Right hindlimb (tissue), 1 donor: ENCODE measurements around the gene ID2.
A peak's percentile ranks its signal among the peaks of the same experiment; 100 is the strongest.

ENCODE experiments used
- DNase-seq: peaks from one replicate; pipeline ENCODE4 v3.0.0-alpha.2; 2018

The ID2 gene

DNA sequence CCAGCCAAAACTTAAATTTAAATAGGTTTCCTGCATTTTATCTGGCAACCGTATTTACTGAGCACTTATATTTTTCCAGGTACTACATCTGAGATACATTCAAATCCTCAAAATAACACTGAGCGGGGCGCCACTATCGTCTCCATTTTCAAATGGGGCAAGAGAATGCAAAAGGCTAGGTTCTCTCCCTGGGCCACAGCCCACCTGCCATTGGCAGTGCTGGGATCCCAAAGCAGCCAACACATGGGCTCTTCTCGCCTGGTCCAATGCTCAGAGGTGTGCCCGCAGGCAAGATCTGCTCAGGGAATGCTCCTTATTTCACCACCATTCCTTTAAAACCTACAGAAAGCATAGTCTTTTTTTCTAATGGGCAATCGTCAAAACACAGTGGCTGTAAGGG lies 11.3 kb upstream of the ID2 start:
- DNase-seq, result no peak

DNA sequence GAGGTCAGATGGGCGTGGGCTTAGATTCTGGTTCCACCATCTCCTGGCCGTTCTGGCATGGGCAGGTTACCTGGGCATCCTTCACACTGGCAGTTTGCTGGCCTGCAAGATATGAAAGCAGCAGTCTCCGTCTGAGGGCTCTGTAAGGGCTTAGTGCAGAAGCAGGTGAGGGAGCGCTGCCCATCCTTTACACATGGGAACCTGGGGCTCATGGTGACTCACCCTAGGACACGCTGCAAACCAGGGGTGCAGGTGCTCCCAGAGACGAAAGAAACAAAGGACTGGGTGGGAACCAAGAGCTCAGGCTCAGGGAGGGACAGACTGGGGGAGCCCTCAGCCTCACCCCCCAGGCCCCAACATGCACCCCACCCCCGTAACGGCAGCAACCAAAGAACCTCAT lies 10.7 kb upstream of the ID2 start:
- DNase-seq, result no peak

DNA sequence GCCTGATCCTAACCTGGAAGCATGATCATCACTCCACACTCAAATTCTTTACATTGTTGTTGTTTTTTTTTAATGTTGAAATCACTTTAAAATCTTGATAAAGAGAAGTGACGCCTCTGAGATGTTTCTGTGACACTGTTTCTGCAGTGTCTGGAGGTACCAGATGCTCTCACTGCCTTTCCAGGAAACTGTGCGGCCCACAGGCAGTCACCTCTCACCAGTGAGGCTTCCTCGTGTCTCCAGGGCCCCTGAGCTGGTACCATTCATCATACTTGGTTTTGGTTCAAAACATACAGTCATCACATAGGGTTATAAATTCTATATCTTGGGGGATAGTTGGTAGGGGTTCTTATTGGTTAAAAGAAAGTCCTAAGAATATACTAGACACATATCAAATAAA lies 10.1 kb upstream of the ID2 start:
- DNase-seq, result no peak

DNA sequence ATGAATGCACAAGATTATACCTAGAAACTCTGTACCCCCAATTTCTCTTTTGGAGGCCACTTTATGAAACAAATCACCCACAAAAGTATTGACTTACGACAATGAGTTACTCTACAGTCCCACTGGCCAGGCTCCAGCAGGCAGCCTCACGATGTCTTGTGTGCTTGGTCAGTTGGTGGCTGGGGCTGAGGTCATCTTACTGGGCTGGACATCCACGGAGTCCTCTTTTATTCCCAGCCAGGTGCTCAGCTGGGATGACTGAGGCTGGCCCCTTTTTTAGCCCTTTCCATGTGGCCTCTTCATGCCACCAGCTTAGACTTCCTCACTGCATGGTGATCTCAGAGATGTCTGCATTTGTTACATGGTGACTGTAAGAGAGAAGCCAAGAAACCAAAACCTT lies 8.9 kb upstream of the ID2 start:
- no peak for DNase-seq

DNA sequence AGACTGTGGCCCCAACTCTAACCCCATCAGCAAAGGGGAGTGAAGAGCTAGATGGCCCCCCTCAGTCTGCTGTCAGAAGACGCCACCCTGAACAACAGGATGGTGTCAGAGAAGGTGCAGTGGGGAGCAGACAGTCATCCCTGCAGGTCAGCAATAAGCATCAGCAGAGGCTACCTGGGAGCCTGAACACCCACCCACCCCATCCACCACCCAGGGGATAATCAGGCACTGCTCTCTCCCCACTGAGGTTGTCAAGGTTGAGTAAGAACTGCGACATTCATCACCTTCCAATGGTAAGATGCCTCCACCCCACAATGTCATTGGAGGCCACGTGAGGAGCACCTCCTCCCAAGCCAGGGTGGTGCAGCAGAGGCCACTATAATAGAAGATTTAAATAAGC lies 8.5 kb upstream of the ID2 start:
- no peak for DNase-seq

DNA sequence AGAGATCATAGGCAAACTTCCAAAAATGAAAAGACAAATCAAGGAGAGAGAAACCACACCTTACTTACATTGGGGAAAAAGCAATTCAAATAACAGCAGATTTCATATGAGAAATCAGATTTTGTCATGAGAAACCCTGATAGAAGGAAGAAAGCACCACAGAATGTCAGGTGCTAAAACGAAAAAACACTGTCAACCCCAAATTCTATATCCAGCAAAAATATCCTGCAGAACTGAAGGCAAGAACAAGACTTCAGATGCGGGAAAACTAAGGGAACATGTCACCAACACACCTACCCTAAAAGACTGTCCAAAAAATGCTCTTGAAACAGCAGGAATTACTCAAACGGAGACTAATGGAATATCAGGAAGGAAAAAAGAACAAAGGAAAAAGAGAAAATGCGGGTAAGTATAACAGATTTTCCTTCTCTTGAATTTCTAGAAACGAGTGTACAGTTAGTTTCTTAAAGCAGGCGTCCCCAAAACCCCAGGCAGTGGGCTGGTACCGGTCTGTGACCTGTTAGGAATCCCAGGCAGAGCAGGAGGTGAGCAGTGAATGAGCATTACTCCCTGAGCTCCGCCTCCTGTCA lies 7.3 kb upstream of the ID2 start:
- no peak for DNase-seq

DNA sequence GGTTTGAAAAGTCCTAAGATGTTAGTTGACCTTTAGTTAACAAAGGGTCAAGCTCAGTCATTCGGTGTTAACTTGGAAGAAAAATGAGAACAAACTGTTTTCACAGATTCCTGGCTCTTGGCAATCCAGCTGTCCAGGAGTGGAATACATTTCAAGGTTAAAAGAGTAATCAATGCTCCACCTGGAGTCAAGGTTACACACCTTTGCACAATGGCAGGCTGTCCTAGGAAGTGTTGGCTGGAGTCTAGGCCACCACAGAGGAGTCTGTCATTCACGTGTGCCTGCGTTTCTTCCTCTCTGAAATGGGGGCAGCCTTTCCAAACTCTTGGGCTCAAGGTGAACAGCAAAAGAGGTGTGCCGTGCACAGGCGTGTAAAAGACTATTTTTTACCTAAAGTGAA lies 6.3 kb upstream of the ID2 start:
- no peak for DNase-seq

DNA sequence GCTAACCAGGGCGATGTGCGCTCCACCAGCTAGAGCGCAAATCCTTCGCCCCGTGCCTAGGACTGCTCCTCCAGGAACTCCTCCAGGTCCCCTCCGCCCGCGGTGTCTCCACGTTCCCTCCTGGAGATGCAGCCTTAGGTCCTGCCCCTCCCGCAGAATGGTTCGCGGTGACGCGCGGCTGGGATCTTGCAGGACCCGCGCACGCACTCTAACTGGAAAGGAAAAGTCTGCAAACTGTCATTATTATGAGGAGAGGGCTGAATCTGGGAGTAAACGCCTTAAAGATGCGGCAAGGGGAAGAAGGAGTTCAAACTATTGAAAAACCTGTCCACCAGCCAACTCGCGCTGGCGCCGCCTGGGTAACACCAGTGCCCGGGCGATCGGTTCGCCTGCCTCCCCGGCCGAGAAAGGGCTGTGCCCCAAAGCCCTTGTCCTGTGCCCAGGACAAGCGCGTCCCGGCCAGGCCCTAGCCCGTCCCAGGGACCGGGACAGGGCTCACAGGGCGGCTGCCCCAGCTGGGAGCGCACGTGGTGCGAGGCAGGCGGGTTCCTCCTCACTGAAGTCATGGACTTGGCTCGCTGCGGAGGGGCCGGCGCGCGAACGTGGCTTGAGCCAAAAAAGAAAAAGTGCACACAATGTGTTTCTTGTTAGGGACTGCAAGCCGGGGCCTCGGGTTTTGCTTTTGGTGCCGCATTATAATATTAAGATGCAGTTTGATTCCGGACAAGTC lies 5.5 kb upstream of the ID2 start:
- peak; percentile 97 for DNase-seq

DNA sequence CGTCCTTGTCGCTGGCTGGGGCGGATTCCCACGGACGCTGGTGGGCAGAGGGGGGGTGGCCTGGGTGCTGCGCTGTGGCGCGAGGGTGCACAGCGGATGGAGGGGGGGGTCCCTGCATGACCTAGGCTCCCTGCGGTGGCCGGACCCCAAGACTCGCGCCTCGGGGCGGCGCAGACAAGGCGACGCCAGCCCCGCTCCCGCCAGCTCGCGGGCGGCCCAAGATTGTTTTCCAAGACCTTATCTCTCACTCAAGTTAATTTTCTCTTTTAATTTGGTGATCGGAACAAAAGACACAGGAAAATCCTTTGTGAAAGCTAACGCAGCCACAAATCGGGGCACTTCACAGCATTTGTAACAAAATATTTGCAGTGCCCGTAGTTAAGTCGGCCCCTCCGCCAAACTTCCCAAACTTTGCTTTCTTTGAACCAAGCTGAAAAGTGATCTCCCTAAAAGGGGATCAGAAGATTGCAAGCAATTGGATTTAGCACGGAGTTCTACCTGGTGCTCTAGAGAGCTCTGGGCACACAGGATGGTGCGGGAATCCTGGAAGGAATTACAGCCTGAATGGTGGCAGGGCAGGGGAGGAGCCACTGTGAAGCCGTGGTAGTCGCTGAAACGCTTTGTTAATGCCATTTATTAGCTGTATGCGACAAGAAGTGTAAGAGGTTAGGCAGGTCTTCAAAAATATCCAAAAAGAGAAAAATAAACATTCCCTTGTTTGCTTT lies 4.8 kb upstream of the ID2 start:
- DNase-seq, result peak; percentile 46

DNA sequence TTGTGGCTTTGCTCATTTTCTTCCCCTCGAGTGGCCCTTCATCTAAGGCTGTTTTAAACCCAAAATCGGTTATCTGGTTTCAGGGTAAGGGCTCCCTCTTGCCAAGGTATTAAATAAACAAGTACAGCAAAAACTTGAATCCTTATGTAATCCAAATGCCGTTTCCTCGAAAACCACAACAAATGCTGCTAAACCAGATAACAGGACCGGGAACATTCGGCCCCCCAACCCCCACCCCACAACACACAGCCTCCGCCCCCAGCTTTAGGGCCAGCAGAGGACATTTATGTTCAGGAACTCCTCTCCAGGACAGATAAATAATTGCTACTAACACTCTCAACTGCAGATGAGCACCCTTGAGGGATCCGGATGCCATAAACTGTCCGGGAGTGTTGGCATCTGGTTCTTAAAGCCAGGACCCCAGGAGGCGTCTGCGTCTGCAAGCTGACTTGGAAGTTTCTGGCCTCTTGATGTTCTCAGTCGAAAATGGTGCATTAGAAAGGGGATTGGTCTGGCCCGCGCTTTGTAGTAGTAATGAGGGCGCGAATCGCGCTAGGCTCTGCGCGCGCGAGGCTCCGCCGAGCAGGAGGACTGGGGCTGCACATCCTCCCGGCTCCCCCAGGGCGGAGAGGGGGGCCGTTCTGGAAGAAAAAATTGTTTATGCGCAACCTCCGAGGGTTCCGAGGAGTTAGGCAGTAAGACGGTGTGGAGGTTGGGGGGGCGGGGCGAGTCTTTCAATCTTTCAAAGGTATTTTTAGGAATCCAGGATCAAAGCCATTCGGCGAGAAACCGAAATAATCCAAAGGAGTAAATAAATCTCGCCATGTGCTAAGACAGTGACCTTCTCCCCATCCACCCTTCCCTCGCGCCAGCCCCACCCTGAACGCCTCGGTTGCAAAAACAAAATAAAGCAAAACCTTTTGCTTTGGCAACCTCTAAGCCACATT lies 3.9 kb upstream of the ID2 start:
- DNase-seq, result peak; percentile 91

DNA sequence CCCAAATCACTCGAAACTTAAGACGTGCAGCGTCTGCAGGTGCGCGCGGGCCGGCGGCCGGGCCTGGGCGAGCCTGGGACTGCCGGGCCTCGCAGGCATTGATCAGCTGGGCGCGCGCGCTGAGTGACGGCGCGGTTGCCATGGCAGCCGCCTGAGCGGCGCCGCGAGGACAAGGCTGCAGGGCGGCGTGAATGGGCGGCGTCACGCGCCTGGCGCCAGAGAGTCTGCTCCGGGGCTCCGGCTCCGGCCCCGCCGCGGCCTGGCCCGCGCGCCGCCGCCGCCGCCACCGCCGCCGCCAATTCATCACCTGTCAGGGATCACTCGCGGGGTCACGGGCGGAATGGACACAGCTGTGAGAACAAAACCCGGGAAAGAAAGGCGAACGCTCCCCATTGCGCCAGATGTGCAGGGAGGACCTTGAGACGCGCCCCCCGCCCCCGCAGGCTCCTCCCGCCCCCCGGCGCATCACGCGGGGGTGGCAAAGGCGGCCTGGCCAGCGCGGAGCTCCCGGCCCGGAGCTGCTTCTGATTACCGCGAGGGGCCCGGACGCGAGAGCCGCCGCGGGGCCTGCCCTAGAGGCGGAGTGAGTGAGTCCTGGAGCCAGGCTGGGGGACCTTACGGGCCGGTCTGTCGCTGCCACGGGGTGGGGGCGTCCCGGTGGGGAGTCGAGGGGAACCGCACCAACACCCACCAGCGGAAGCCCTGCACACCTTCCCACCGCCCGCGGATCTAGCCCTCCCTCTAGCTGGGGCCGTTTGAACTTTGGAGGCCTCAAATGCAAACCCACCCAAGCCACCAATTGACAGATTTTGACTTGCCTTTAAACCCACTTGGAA lies 2.9 kb upstream of the ID2 start:
- peak; percentile 97 for DNase-seq

DNA sequence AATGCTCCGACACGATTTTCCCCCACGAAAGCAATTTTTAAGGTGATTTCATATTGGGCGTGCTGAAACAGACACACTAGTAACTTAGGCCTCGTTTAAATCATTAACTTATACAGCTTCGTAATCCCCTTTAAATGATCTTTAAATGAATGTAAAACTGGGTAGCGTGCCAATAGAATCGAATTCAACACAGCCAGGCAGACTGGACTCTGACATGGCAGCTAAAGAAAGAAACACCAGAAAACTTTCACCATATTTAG lies 2.4 kb upstream of the ID2 start:
- DNase-seq, result no peak

DNA sequence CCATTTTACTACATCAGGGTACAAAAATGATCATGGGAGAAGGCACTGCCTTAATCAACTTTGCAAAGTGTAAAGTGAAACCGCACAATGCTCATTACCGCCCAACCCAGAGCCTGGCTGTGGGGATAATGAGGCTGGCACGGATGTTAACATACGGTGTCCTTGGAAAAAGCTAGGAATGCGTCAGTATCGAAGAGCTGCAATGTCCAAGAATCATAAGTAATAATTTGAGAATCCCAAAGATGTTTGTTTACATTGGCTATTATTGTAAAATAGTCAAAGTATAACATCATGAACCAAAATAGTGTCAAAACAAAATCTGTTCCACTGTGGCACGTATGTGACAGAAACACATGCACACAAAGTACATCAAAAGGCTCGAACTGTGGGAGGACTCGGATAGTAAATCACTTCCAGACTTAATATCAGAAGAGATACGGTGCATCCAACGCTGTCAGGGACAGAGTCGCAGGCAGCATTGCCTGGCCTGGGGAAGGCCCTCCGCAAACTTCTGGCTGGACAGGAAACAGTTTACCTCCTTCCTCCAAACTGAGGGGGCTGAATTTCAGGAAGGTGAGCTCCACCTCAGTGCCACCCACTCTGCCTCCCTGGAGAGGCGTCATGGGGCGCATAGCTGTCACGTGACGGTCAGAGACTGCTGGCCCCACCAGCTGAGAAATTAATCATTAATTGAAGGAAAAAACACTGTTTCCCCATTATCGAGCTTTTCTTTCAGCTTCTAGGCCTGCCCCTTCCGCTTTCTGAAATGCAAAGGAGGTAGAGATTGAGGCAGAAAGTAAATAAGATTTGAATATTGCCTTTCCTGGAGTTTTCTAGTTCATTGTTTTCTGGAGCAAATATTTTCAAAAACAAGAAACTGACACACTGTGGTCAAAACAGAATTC lies 1.8 kb upstream of the ID2 start:
- DNase-seq, result peak; percentile 49

DNA sequence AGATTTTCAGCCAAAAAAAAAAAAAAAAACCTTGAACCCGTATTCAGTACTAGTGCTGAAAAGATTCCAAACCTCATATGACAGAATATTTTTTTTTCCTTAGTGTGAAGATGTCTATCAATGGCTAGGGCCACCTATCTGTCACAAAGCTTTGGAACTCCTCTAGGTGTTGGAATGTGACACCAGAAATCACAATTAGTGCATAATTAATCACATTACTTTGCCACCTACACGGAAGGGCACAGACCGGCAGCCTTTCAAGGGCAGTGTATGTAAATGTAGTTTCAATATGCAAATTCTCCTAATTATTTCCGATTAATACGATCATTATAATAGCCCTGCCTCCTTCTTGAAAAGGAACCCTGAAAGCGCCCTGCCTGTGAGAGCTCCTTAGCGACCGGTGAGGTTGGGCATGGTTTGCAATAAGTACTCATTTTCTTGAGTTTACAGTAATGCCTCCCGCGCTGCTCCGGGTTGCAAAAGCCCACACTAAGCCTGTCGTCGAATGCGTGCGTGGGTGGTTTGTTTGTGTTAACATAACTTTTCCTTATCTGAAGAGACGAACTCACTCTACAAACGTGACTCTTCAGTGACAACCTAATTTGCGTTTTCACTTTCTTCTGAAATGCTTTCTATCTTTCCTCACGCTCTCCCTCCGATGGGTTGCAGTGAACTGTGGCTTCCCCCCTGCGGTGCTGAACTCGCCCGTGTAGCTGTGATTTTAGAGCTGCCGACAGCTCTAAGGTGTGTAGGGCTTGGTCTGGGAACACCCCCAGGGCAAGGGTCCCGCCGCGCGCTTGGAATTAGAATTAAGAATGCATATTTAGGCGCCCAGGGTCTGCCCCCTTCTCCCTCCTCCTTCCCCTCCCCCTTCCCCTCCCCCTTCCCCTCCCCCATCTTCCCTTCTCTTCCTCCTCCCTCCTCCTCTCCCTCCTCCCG lies 765 bp upstream of the ID2 start:
- DNase-seq, result peak; percentile 65

DNA sequence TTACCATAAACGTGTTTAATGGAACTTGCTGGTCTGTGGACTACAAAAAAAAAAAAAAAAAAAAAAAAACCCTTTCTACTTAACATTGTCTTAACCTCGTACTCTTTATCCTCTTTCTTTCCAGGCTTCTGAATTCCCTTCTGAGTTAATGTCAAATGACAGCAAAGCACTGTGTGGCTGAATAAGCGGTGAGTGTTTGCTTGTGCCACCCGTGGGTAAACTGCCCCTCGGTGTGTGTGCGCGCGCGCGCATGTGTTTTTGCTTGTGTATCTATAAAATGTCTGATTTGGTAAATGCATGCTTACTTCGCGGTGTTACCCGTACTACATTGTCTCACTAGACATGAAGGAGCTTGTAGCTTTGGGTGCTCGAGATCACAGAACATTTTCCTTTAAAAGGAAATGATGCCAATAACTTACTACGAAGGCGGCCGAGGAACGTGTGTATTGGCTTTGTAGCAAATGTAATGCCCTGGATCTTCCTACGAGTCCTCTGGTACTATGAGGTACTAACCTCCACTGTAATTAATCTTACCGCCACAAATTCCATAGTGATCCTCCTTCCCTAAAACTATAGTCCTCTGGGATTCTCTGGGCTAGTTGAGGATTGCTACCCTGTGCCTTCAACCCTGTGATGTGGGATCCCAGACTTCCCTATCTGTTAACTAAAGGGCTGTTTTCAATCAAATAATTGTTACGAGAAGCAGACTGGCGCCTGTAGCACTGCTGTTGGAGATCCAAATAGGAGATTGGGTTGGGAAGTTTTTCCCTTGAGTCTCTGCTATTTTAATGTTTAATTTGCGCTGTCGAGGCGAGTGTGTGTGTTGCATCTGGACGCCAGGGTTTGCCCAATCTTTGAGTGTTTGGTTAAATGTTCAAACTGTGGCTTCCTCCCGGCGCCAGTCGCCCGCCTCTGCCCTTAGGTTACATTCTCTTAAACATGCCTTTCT lies 1.1 kb downstream of the ID2 start:
- peak; percentile 48 for DNase-seq

DNA sequence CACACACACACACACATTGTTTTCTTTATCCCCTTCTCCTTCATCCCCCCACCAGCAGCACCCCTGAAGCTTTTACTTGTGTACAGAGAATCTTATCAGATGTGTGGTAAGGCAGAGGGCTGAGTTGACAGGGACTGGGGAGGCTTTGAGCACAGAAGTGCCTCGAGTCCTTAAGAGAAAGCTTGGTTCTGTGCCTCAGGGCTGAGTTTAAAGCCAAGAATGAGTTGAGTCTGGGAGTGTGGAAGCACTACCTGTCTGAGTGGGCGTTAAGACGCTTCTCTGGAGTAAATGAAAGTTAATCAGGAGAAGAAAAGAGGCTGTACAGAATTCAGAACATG lies 2.7 kb downstream of the ID2 start:
- DNase-seq, result no peak

DNA sequence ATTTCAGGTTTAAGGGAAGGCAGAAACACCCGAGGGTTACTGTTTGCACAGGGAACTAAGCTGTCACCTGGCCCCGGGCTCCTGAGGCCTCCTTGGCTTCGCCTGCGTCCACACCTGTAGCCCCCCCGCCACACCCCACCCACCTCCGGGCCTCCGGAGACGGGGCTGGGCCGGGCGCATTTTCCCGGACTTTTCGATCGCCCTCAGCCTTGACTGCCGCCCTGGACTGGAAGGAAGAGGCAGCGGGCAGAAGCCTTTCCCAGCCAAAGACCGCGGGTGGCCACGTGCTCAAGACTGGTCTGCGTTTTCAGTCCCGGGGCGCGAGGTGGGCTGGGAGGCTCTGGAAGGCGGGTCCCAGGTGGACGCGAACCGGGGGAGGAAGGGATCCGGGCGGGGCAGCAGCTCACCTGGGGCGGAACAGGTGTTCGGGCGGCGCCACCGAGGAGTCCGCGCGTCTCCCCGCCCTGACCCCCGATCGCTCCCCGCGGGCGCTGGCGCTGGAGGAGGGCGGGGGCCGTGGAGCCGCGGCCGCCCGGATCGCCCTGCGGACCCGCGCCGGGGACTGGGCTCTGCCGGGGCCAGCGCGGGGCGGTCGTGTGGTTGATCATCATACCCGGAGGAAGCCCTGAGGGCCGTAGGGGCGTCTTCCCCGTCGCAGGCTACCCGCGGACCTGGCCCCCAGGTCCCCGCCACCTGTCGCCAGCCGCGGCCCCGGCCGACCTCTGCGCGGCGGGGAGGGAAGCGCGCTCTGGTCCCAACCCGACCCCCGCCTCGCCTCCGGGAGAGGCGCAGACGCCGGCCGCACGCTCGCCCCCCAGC lies 3.2 kb downstream of the ID2 start:
- DNase-seq, result peak; percentile 56

DNA sequence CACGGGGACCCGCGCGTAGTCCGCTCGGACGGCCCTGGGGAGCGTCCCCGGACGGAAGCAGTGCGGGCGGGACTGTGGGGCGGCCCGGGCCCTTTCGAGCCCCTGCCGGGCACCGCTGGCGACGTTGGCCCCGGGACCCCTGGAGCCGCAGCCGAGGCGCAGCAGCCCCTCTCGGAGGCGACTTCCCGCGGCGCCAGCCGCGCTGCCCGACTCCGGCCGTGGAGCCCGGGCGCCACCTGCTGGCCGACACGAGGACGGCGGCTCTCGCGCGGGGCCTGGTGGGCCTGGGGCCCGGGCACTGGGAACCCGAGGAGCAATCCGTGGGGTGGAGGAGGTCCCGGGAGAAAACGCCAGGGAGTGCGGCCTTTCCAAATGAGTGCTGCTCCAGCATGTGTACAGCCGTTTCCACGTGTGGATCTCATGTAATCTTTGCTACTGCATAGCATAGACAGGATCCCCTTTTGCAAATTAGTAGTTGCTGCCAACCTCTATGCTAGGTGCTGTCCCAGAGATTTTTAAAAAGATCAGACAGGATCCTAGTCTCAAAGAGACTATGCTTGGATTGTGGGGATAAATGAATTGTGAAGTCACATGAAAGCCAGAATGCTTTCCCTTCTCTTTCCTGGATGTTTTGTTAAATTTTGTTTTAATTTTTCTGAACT lies 4.0 kb downstream of the ID2 start:
- DNase-seq, result peak; percentile 80
